Esophagus squamous epithelium (tissue), 5 donors: ENCODE results near the gene VPS41. TPM values are rescaled to one million over a fixed set of nuclear protein-coding genes. Genes with fewer than 3 reads are reported as not detected.

Experiments
- DNase-seq: peaks from one replicate; lab custom pipeline; 2025; lab: John Stamatoyannopoulos, UW
- H3K27ac ChIP-seq, 4 donors: fragments of 200-600 bp; sonication (generic); one replicate each; pipeline ENCODE4 v1.5.1; 2016 to 2019; ENCODE audit warnings: mild to moderate bottlenecking in 1 of 4
- H3K27me3 ChIP-seq, 4 donors: fragments of 200-600 bp; sonication (generic); 1 replicate in 3 of 4; 2 replicates in 1 of 4; pipeline versions ENCODE4 v1.5.1 to v1.6.0; 2017 to 2021; ENCODE audit warnings: antibody characterized with exemption in 1 of 4
- H3K36me3 ChIP-seq, 3 donors: fragments of 200-600 bp; sonication (generic); one replicate each; pipeline ENCODE4 v1.5.1; 2016 to 2019
- H3K4me1 ChIP-seq, 3 donors: fragments of 200-600 bp; sonication (generic); one replicate each; pipeline ENCODE4 v1.5.1; 2017 to 2019
- H3K4me3 ChIP-seq, 4 donors: fragments of 200-600 bp; sonication (generic); 1 replicate in 3 of 4; 2 replicates in 1 of 4; pipeline ENCODE4 v1.5.1; 2016 to 2019; ENCODE audit warnings: mild to moderate bottlenecking in 2 of 4, moderate library complexity in 1 of 4
- H3K9me3 ChIP-seq, 3 donors: fragments of 200-600 bp; sonication (generic); one replicate each; pipeline ENCODE4 v1.5.1; 2016 to 2019
- POLR2A ChIP-seq, 4 donors: fragments of 450-650 bp; IDR thresholded peaks; one replicate each; pipeline ENCODE4 v1.6.1; 2017; ENCODE audit warnings: antibody characterized with exemption in 4 of 4, mild to moderate bottlenecking in 4 of 4, moderate library complexity in 3 of 4
- WGBS, 2 donors: methylation state at CpG; one replicate each; pipeline ENCODE4 v1.1.5; 2018; 5-methylcytosine and 5-hydroxymethylcytosine counted together
- intact Hi-C: fragments of 100-400 bp; cut with DNase I; formaldehyde crosslinking; loops from one replicate; pipeline ENCODE4 v1.15.0; 2022
- total RNA-seq, 4 donors: library from RNA; depleted of rRNA; stranded (reverse); fragments of >200 nt; gene quantifications; one replicate each; pipeline ENCODE4 v1.1.0, GENCODE V29; 2016
- TF ChIP-seq, protein P1 (sequence below), 6 experiments: fragments of 450-650 bp in 4 of 6; fragments of 200-600 bp in 2 of 6; sonication (generic) in 2 of 6; IDR thresholded peaks; one replicate each; pipeline ENCODE4 v1.5.1; 2016 to 2019; ENCODE audit warnings: antibody characterized with exemption in 6 of 6, mild to moderate bottlenecking in 4 of 6, moderate library complexity in 4 of 6
- donor health status: DM: yes; HTN: yes; CAD: no.

VPS41 gene
- total RNA-seq, 4 donors from 2014 or later, result 14.3 to 25.5 (median 23.2) TPM

DNA sequence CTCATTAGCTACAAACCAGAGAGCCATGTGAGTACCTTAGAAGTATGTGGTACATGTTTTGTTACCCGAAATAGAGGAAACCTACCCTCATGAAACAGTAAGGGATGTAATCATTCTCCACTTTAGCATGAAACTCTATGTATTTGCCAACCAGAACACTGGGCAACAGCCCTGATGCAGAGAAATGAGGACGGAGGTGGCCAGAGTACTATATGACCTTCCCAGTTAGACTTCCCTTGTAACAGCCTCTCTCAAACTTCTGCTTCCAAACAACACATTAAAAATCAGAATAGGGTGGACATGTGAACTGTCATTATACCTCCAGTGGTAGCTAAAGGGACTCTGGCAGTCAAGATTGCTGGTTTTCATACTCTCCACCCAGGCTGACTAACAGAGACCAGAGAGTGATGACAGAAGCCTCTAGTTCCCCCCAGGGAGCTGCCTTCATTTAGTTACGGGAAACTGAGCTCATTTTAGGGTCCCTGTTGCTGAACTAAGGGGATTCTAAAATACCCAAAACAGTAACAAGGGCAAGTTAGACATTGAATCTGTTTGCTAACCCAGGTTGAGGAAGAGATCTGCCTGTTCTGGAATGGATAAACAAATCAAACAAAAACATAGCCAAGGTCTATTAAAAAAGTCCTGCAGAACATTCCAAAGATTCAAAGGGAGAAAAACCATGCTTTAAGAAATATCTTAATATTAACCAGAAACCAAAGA lies 83.1 kb downstream of the VPS41 start:
- WGBS, 2 donors, result 80 to 89% methylated on average over 2 to 3 of the region's 3 CpGs
- Histone ChIP-seq H3K4me3 (no peak overlapping the region), H3K36me3 (peaks cover 0 to 17% (median 0%) of the 10 kb centered on the region in 3 donors), H3K4me1 (no peaks in the 10 kb centered on the region), H3K27ac (no peak overlapping the region), H3K27me3 (no peaks in the 10 kb centered on the region), H3K9me3 (peaks cover 0 to 5% (median 0%) of the 10 kb centered on the region in 3 donors)
- TF ChIP-seq POLR2A (IDR thresholded peaks at IDR 0.05), result no peak
- TF ChIP-seq, protein P1, sequence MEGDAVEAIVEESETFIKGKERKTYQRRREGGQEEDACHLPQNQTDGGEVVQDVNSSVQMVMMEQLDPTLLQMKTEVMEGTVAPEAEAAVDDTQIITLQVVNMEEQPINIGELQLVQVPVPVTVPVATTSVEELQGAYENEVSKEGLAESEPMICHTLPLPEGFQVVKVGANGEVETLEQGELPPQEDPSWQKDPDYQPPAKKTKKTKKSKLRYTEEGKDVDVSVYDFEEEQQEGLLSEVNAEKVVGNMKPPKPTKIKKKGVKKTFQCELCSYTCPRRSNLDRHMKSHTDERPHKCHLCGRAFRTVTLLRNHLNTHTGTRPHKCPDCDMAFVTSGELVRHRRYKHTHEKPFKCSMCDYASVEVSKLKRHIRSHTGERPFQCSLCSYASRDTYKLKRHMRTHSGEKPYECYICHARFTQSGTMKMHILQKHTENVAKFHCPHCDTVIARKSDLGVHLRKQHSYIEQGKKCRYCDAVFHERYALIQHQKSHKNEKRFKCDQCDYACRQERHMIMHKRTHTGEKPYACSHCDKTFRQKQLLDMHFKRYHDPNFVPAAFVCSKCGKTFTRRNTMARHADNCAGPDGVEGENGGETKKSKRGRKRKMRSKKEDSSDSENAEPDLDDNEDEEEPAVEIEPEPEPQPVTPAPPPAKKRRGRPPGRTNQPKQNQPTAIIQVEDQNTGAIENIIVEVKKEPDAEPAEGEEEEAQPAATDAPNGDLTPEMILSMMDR (IDR thresholded peaks at IDR 0.05), result no peak
- no peak for DNase-seq
- intact Hi-C loops, result no loop called here

GRCh38 chr7:38824948-38825347 lies 84.0 kb downstream of the VPS41 start:
- H3K27me3 ChIP-seq, result no peaks in the 10 kb centered on the region
- H3K4me3 ChIP-seq, result no peak overlapping the region
- peaks cover 0 to 20% (median 0%) of the 10 kb centered on the region in 3 donors for H3K36me3 ChIP-seq
- DNase-seq, result no peak
- H3K4me1 ChIP-seq, result no peaks in the 10 kb centered on the region
- intact Hi-C loops, result no loop called here
- no peak overlapping the region for H3K27ac ChIP-seq
- TF ChIP-seq POLR2A (IDR thresholded peaks at IDR 0.05), result no peak
- TF ChIP-seq, protein P1 (IDR thresholded peaks at IDR 0.05), result no peak
- WGBS, 2 donors, result 89 to 90% methylated on average over 3 of the region's 3 CpGs
- H3K9me3 ChIP-seq, result peaks cover 0 to 5% (median 0%) of the 10 kb centered on the region in 3 donors

GRCh38 chr7:38822549-38822948 lies 86.4 kb downstream of the VPS41 start:
- Histone ChIP-seq H3K27me3 (no peaks in the 10 kb centered on the region), H3K27ac (no peak overlapping the region), H3K4me1 (no peaks in the 10 kb centered on the region), H3K36me3 (peaks cover 0 to 31% (median 0%) of the 10 kb centered on the region in 3 donors), H3K9me3 (peaks cover 0 to 5% (median 0%) of the 10 kb centered on the region in 3 donors), H3K4me3 (no peak overlapping the region)
- intact Hi-C loops, result no loop called here
- no peak for DNase-seq
- WGBS, 2 donors, result 84 to 94% methylated on average over 1 of the region's 1 CpG
- TF ChIP-seq POLR2A (IDR thresholded peaks at IDR 0.05), result no peak
- TF ChIP-seq, protein P1 (IDR thresholded peaks at IDR 0.05), result no peak

DNA sequence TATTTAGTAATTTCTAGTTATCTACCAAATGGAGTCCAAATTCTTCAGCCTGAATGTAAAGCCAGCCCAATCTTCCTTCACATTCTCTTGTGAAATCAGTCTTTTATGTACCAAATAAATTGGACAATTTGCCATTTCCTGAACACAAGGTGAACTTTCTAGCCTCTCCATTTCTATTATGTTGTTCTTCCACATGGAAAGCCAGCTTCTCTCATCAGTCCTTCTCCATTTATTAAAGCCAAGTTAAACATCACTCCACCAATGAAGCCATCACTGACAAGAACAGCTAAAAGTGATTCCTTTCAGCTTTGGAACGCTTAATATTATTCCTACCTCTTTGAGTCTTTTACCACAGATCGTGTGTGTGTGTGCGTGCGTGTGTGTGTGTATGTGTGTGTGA lies 88.4 kb downstream of the VPS41 start:
- Histone ChIP-seq H3K9me3 (peaks cover 0 to 5% (median 0%) of the 10 kb centered on the region in 3 donors), H3K27ac (no peak overlapping the region), H3K27me3 (no peaks in the 10 kb centered on the region), H3K4me1 (no peaks in the 10 kb centered on the region), H3K36me3 (peaks cover 0 to 47% (median 0%) of the 10 kb centered on the region in 3 donors), H3K4me3 (no peak overlapping the region)
- DNase-seq, result no peak
- intact Hi-C loops, result no loop called here
- WGBS, 2 donors, result 93 to 100% methylated on average over 4 of the region's 4 CpGs
- TF ChIP-seq POLR2A (IDR thresholded peaks at IDR 0.05), result no peak
- TF ChIP-seq, protein P1 (IDR thresholded peaks at IDR 0.05), result no peak

GRCh38 chr7:38819463-38819862 lies 89.5 kb downstream of the VPS41 start:
- peaks cover 0 to 54% (median 0%) of the 10 kb centered on the region in 3 donors for H3K36me3 ChIP-seq
- no peak for TF ChIP-seq POLR2A (IDR thresholded peaks at IDR 0.05)
- TF ChIP-seq, protein P1 (IDR thresholded peaks at IDR 0.05), result no peak

More at GRCh38 chr7:38819463-38819862, 89.5 kb downstream of the VPS41 start:
- Histone ChIP-seq H3K9me3 (peaks cover 0 to 5% (median 0%) of the 10 kb centered on the region in 3 donors), H3K4me3 (no peak overlapping the region), H3K4me1 (no peaks in the 10 kb centered on the region), H3K27ac (no peak overlapping the region), H3K27me3 (no peaks in the 10 kb centered on the region)
- 78 to 82% methylated on average over 2 of the region's 2 CpGs for WGBS, 2 donors
- intact Hi-C loops, result no loop called here
- no peak for DNase-seq
